DMS153 treated with DMSO at 0.1 percent for 48 hours (cell line): Measurements from ENCODE around the gene CGB1.
A peak's percentile ranks its signal among the peaks of the same experiment; 100 is the strongest.

ENCODE experiments used
- DNase-seq: peaks from one replicate; lab custom pipeline; 2025; ENCODE audit not compliant: unreplicated experiment; lab: John Stamatoyannopoulos, UW

CGB1 gene

GRCh38 chr19:48999481-49000325 is 37.0 kb downstream of the CGB1 start:
- no peak for DNase-seq

- no peak for DNase-seq
Measured at GRCh38 chr19:48997972-48998371, 38.7 kb downstream of the CGB1 start.

DNA sequence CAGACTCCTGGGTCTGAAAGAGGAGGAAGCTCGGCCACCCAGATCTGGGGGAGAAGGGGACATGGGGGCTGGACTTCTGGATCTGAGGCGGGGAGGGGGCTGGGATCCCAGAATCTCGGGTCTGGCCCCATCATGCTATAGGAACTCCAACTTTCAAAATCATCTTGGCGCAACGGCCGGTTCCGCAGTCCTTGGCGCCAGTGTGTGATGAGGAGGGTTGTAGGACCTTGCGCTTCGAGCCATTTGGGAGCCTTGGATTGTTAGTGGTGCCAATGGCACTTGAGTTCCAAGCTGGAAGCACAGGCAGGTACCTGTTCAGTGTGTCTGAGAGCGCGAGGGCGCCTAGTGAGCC is 42.7 kb downstream of the CGB1 start:
- DNase-seq, result no peak

DNA sequence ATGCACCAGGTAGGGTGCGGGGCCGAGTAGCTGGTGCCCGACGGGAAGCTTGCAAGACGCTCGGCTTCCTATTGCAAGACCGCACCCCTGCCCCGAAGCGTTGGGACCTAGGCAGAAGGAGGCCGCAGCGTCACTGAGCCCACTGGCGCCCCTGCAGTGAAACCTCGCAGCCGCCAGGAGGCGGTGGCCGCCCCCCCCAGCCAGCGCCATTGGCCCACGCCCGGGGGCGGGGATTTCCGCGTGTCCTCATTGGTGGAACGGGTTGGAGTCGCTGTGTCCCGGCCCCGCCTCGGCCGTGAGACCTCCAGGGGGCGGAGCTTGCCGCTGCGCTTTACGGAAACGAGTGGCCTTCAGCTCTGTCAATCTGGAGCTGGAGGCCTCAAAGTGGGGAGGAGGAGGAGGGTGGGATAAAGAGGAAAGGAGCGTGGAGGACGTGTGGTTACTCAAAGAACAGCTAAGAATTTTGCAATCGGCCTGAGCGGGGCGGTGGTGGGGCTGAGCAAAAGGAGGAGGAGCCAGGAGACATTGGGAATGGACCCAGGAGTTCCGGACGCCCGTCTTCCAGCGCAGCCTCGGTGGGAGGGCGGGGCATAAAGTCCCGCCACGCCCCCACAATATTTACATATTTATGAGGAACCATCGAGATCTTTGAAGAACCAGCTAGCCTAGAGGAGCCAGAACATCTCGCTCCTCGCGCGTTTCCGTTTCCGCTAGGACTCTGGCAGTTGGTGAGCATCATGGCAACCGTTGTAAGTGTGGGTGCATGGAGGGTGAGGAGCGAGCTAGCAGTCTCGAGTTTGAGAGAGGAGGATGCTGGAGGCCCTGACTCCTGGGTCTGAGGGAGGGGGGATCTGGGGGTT is 43.3 kb downstream of the CGB1 start, which contains the start of the genes GYS1 and RUVBL2:
GYS1 (minus strand) TSS at position 135 of the 860 bp plus-strand sequence. CDS start 197 bp downstream, outside the sequence.
RUVBL2 (plus strand) TSS at position 713 of the 860 bp plus-strand sequence; CDS start at position 738, 25 bp downstream.
- peak; percentile 97 for DNase-seq

DNA sequence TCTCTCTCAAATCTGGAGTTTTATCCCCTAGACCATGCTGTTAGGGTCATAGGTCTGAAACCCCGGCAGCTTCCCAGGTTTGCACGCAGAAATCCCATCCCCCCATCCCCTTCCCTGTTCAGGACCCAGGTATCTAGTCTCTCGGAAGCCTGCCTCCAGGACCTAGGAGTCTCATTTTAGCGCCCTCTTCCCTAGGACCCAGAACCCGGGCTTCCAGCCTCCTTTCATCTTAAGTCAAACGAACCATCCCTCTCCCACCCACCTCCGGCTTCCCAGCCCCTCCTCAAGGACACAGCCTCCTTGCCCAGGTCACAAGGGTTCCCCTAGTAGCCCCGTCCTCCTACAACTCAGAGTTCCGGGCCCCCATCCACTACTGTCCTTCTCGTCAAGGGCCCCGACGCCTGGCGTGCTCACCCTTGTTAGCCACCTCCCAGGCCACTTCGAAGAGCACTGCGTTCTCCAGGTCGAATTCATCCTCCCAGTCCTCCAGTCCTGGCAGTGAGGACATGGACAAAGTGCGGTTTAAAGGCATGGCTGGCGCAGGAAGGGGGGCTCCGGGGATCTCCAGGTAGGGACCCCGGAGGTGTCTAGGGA is 44.0 kb downstream of the CGB1 start:
- no peak for DNase-seq

- no peak for DNase-seq
Measured at GRCh38 chr19:48991873-48992580, 44.7 kb downstream of the CGB1 start.

DNA sequence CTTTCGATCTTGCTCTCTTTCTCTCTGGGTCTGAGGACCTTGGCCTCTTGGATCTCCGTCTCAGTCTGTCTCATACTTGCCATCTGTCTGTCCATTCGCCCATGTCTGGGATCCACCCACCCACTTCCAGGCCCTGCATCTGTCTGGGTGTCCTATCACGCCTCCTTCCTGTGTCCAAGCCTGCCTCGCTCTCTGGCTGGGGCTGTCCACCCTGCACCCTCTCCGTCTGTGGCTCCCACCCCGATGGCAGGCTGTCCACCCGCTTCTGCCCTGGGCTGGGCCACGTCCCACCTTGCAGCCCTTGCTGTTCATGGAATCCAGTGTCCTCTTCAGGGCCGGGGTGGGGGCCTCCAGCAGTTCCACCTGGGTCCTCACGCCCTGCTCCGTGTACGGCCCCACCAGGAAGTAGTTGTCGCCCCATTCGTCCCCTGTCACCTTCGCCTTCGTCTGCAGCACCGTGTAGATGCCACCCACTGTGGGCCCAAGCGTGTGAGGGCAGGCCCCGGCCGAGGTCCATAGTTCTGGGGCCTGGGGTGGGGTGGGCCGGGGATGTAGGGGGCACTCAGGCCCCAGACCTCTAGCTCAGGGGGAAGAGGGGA is 45.6 kb downstream of the CGB1 start:
- no peak for DNase-seq

DNA sequence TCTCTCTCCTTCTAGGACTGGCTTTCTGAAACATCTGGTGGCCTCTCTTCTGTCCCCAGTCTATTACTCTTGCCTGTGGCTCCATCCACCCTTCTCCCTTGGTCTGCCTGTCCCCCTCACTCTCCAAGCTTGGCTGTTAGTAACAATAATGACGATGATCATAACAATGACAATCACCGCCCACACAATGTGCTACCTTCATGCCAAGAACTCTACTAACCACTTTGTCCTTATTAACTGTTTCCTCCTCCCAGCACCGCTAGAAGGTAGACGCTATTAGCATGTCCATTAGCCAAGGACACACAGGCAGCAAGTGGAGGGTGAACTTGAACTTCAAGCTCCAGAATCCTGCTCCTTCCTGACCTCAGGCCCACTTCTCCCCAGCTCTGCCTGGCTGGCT is 46.3 kb downstream of the CGB1 start:
- no peak for DNase-seq

GRCh38 chr19:48989701-48990291 is 46.9 kb downstream of the CGB1 start:
- DNase-seq, result no peak

DNA sequence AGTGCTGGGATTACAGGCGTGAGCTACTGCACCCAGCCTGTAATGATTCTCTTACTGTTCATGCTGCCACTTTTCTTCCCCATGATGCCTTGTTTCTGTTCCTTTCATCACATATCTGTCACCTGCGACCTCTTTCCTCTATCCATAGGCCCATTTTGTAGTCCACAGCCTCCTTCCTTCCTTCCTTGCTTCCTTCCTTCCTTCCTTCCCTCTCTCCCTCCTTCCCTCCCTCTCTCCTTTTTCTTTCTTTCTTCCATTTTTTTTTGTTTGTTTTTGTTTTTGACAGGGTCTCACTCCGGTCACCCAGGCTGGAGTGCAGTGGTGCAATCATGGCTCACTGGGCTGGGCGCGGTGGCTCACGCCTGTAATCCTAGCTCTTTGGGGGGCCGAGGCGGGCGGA is 47.8 kb downstream of the CGB1 start:
- DNase-seq, result no peak

GRCh38 chr19:48988286-48988685 is 48.4 kb downstream of the CGB1 start:
- DNase-seq, result no peak

GRCh38 chr19:48987323-48987722 is 49.4 kb downstream of the CGB1 start:
- no peak for DNase-seq

GRCh38 chr19:48986211-48986610 is 50.5 kb downstream of the CGB1 start:
- DNase-seq, result no peak

DNA sequence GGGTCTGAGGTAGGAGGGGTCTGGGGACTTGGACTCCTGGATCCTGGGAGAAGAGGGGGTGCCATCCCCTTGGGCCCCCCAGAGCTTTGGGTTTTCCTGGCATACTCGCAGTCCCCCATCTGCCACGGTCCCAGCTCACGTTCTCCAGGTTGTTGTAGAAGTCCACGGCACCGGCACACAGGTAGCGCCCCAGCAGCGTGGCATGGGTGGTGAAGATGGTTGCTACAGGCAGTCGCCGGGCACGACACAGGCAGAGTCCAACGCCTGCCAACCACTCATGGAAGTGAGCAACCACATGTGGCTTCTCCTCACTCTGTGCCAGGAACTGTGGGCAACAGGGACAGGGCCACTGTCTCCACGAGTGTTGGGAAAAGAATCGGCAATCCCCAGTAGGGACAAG is 51.0 kb downstream of the CGB1 start:
- no peak for DNase-seq
